SK-N-SH treated with all-trans-retinoic acid at 6 μM for 48 hours (cell line): ENCODE measurements around the gene ITGB2.

ENCODE experiments used
- GLIS3 ChIP-seq: fragments of 250-450 bp; sonication (Bioruptor Pico); IDR thresholded peaks from 2 replicates; pipeline ENCODE4 v1.5.0; 2020; ENCODE audit warnings: mild to moderate bottlenecking, moderate library complexity
- ZNF565 ChIP-seq: fragments of 450-650 bp; formaldehyde crosslinking; conservative IDR thresholded peaks from 2 replicates; pipeline ENCODE4 v1.5.0; 2020; ENCODE audit warnings: low read depth, mild to moderate bottlenecking, moderate library complexity

GRCh38 chr21:44932408-44933181, 11.9 kb upstream of the ITGB2 start:
- TF ChIP-seq GLIS3 (CRISPR knock-in tag) (no peak), ZNF565 (CRISPR knock-in tag) (no peak)
